GM23338 (cell line): ENCODE results near the gene SSTR4. TPM values are rescaled to one million over a fixed set of nuclear protein-coding genes. Genes with fewer than 3 reads are reported as not detected.

ENCODE experiments used
- ATAC-seq: fragments of 200-7000 bp; cut with Tn5 transposase; 3 replicates; pipeline ENCODE4 v1.9.1; 2020
- DNase-seq: peaks from one replicate; pipeline ENCODE4 v3.0.0-alpha.2; 2015; ENCODE audit warnings: low spot score
- H2AFZ ChIP-seq: fragments of 200-600 bp; sonication (generic); 2 replicates; pipeline ENCODE4 v1.8.0; 2016; ENCODE audit warnings: antibody characterized with exemption, mild to moderate bottlenecking, moderate library complexity
- H3F3A ChIP-seq: fragments of 200-600 bp; sonication (generic); replicated peaks from 2 replicates; pipeline ENCODE4 v1.8.0; 2017; ENCODE audit warnings: antibody characterized with exemption, mixed run types, low read depth
- H3K27ac ChIP-seq: fragments of 200-600 bp; sonication (generic); 2 replicates; pipeline ENCODE4 v1.6.1; 2016; ENCODE audit warnings: low read depth
- H3K27me3 ChIP-seq: fragments of 200-600 bp; sonication (generic); 2 replicates; pipeline ENCODE4 v1.8.0; 2016; ENCODE audit warnings: mild to moderate bottlenecking, mixed run types, moderate library complexity; ENCODE audit not compliant: insufficient read depth
- H3K36me3 ChIP-seq: fragments of 200-600 bp; sonication (generic); 2 replicates; pipeline ENCODE4 v1.8.0; 2016; ENCODE audit warnings: mild to moderate bottlenecking; ENCODE audit not compliant: insufficient read depth
- H3K4me1 ChIP-seq: fragments of 200-600 bp; sonication (generic); 2 replicates; pipeline ENCODE4 v1.8.0; 2016; ENCODE audit warnings: mild to moderate bottlenecking, moderate library complexity; ENCODE audit not compliant: insufficient read depth
- H3K4me2 ChIP-seq: fragments of 200-600 bp; sonication (generic); 2 replicates; pipeline ENCODE4 v1.7.1; 2017; ENCODE audit warnings: mixed run types
- H3K4me3 ChIP-seq: fragments of 200-600 bp; sonication (generic); 2 replicates; pipeline ENCODE4 v1.6.1; 2016; ENCODE audit warnings: mixed run types
- H3K79me2 ChIP-seq: fragments of 200-600 bp; sonication (generic); replicated peaks from 2 replicates; pipeline ENCODE4 v1.8.0; 2017; ENCODE audit warnings: mild to moderate bottlenecking; ENCODE audit not compliant: insufficient read depth
- H3K9me2 ChIP-seq: fragments of 200-600 bp; sonication (generic); 2 replicates; pipeline ENCODE4 v1.8.0; 2017; ENCODE audit not compliant: insufficient read depth
- H4K20me1 ChIP-seq: fragments of 200-600 bp; sonication (generic); replicated peaks from 2 replicates; pipeline ENCODE4 v1.8.0; 2017; ENCODE audit warnings: mild to moderate bottlenecking; ENCODE audit not compliant: insufficient read depth
- H3K27ac Mint-ChIP-seq: 2 replicates; pipeline ENCODE4 v1.8.0; 2020; ENCODE audit warnings: inconsistent platforms, mild to moderate bottlenecking, moderate library complexity, mixed read lengths
- H3K27me3 Mint-ChIP-seq: 3 replicates; pipeline ENCODE4 v1.8.0; 2022; ENCODE audit warnings: low read depth, mild to moderate bottlenecking, moderate library complexity, mixed read lengths, inconsistent platforms; ENCODE audit not compliant: insufficient read depth, poor library complexity
- H3K36me3 Mint-ChIP-seq: 3 replicates; pipeline ENCODE4 v1.8.0; 2021; ENCODE audit warnings: low read depth, mild to moderate bottlenecking, inconsistent platforms, moderate library complexity, mixed read lengths
- H3K4me1 Mint-ChIP-seq: 3 replicates; pipeline ENCODE4 v1.8.0; 2020; ENCODE audit warnings: mild to moderate bottlenecking, inconsistent platforms, mixed read lengths
- H3K4me3 Mint-ChIP-seq: 3 replicates; pipeline ENCODE4 v1.8.0; 2021; ENCODE audit warnings: moderate library complexity, mild to moderate bottlenecking, inconsistent platforms, mixed read lengths
- H3K9me3 Mint-ChIP-seq: 3 replicates; pipeline ENCODE4 v1.8.0; 2020; ENCODE audit warnings: moderate library complexity, mild to moderate bottlenecking, inconsistent platforms, mixed read lengths
- CREB1 ChIP-seq: fragments of 250-450 bp; sonication (Bioruptor Pico); IDR thresholded peaks from 2 replicates; pipeline ENCODE4 v1.5.0; 2020; ENCODE audit warnings: low read depth, mild to moderate bottlenecking, moderate library complexity
- EZH2 ChIP-seq: fragments of 200-600 bp; sonication (generic); IDR thresholded peaks from one replicate; pipeline ENCODE4 v1.8.0; 2017; ENCODE audit warnings: antibody characterized with exemption, mild to moderate bottlenecking, low read depth; ENCODE audit not compliant: unreplicated experiment
- JUNB ChIP-seq: IDR thresholded peaks from one replicate; pipeline ENCODE4 v1.6.1; 2016; ENCODE audit warnings: antibody characterized with exemption; ENCODE audit not compliant: unreplicated experiment
- NANOG ChIP-seq: IDR thresholded peaks from 2 replicates; pipeline ENCODE4 v1.6.1; 2016; ENCODE audit warnings: antibody characterized with exemption, borderline replicate concordance
- POLR2AphosphoS5 ChIP-seq: IDR thresholded peaks from 2 replicates; pipeline ENCODE4 v1.6.1; 2016; ENCODE audit warnings: antibody characterized with exemption, low read depth
- ZNF114 ChIP-seq: fragments of 250-450 bp; sonication (Bioruptor Pico); IDR thresholded peaks from 2 replicates; pipeline ENCODE4 v1.5.0; 2020; ENCODE audit warnings: mild to moderate bottlenecking, moderate library complexity
- ZNF331 ChIP-seq: fragments of 250-450 bp; sonication (Bioruptor Pico); IDR thresholded peaks from 2 replicates; pipeline ENCODE4 v1.5.0; 2020; ENCODE audit warnings: low read depth, mild to moderate bottlenecking, moderate library complexity
- ZNF462 ChIP-seq: fragments of 250-450 bp; sonication (Bioruptor Pico); IDR thresholded peaks from 2 replicates; pipeline ENCODE4 v1.5.0; 2020; ENCODE audit warnings: mild to moderate bottlenecking, moderate library complexity
- polyA plus RNA-seq: library from polyadenylated mRNA; unstranded; fragments of >200 nt; fragmentation: Nextera tagmentation; extraction: Ambion mirVana; gene quantifications from 2 replicates; pipeline ENCODE4 v1.2.1, GENCODE V29; 2016
- total RNA-seq: library from RNA; depleted of rRNA; stranded (reverse); fragments of >200 nt; shearing (Covaris generic); gene quantifications from 2 replicates; pipeline ENCODE4 v1.2.3, GENCODE V29; 2014
- TF ChIP-seq, protein P1 (sequence below): IDR thresholded peaks from one replicate; pipeline ENCODE4 v1.6.1; 2018; ENCODE audit warnings: antibody characterized with exemption; ENCODE audit not compliant: unreplicated experiment

Gene SSTR4
- total and polyA plus RNA-seq, 2 experiments from 2014 or later, result not detected

DNA sequence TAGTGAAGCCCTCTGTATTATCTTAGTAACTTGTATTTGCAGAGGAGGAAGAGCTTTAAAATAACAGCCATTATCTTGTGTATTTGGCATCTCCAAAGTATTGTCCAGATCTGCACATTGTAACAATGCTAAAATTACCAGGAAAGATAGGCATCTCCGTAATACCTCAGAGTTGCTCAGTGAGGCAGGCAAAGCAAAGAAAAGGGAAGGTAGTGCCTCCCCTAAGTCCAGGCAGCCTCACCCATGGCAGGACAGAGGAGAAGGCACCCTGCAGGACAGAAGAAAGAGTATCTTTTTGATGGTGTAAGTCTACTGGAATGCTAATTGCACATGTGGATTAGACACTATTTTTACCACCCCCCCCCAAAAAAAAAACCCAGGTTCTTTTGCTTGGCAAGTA lies 13.6 kb upstream of the SSTR4 start:
- H3K9me3 Mint-ChIP-seq, result no peaks in the 10 kb centered on the region
- H3K9me2 ChIP-seq, result no peaks in the 10 kb centered on the region
- no peaks in the 10 kb centered on the region for H3F3A ChIP-seq
- no peaks in the 10 kb centered on the region for H3K27me3 ChIP-seq
- no peaks in the 10 kb centered on the region for H3K79me2 ChIP-seq
- no peak overlapping the region for H3K4me2 ChIP-seq
- TF ChIP-seq NANOG, result no peak
- TF ChIP-seq, protein P1, sequence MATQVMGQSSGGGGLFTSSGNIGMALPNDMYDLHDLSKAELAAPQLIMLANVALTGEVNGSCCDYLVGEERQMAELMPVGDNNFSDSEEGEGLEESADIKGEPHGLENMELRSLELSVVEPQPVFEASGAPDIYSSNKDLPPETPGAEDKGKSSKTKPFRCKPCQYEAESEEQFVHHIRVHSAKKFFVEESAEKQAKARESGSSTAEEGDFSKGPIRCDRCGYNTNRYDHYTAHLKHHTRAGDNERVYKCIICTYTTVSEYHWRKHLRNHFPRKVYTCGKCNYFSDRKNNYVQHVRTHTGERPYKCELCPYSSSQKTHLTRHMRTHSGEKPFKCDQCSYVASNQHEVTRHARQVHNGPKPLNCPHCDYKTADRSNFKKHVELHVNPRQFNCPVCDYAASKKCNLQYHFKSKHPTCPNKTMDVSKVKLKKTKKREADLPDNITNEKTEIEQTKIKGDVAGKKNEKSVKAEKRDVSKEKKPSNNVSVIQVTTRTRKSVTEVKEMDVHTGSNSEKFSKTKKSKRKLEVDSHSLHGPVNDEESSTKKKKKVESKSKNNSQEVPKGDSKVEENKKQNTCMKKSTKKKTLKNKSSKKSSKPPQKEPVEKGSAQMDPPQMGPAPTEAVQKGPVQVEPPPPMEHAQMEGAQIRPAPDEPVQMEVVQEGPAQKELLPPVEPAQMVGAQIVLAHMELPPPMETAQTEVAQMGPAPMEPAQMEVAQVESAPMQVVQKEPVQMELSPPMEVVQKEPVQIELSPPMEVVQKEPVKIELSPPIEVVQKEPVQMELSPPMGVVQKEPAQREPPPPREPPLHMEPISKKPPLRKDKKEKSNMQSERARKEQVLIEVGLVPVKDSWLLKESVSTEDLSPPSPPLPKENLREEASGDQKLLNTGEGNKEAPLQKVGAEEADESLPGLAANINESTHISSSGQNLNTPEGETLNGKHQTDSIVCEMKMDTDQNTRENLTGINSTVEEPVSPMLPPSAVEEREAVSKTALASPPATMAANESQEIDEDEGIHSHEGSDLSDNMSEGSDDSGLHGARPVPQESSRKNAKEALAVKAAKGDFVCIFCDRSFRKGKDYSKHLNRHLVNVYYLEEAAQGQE, result no peak
- no peak for TF ChIP-seq ZNF331
- no peak for TF ChIP-seq ZNF462 (CRISPR knock-in tag)
- TF ChIP-seq CREB1 (CRISPR knock-in tag), result no peak
- TF ChIP-seq ZNF114, result no peak
- TF ChIP-seq EZH2, result no peak
- TF ChIP-seq POLR2AphosphoS5, result no peak
- TF ChIP-seq JUNB, result no peak
- no peak overlapping the region for H3K27ac Mint-ChIP-seq
- no peaks in the 10 kb centered on the region for H3K4me1 ChIP-seq
- H3K27me3 Mint-ChIP-seq, result no peaks in the 10 kb centered on the region
- H4K20me1 ChIP-seq, result no peaks in the 10 kb centered on the region
- H3K4me3 Mint-ChIP-seq, result no peak overlapping the region
- H3K4me3 ChIP-seq, result no peak overlapping the region
- H2AFZ ChIP-seq, result no peak overlapping the region
- no peaks in the 10 kb centered on the region for H3K4me1 Mint-ChIP-seq
- H3K36me3 Mint-ChIP-seq, result no peaks in the 10 kb centered on the region
- DNase-seq (no peak), ATAC-seq (no peak)
- no peak overlapping the region for H3K27ac ChIP-seq
- no peaks in the 10 kb centered on the region for H3K36me3 ChIP-seq
